ENCODE data around the gene CACNG5.

- TF ChIP-seq ZFP3 (CRISPR knock-in tag; IDR thresholded peaks at IDR 0.05) (no peak), ZFP30 (CRISPR knock-in tag; IDR thresholded peaks at IDR 0.05) (no peak), PATZ1 (CRISPR knock-in tag; IDR thresholded peaks at IDR 0.05; ENCODE audit: borderline replicate concordance) (no peak), ZNF565 (CRISPR knock-in tag; conservative IDR thresholded peaks at IDR 0.05; ENCODE audit: low read depth) (no peak), SNAI2 (CRISPR knock-in tag; IDR thresholded peaks at IDR 0.05) (no peak), TCF4 (CRISPR knock-in tag; IDR thresholded peaks at IDR 0.05; ENCODE audit: borderline replicate concordance) (no peak), CREB5 (CRISPR knock-in tag; IDR thresholded peaks at IDR 0.05; ENCODE audit: low read depth) (no peak), CSDC2 (CRISPR knock-in tag; IDR thresholded peaks at IDR 0.05) (no peak), GLIS3 (CRISPR knock-in tag; IDR thresholded peaks at IDR 0.05) (no peak)
Measured at GRCh38 chr17:66849032-66849655, 14.2 kb downstream of the CACNG5 start.

Measured in SK-N-SH treated with all-trans-retinoic acid at 6 μM for 48 hours (cell line).